ENCODE data around the gene BEND7. TPM values are rescaled to one million over a fixed set of nuclear protein-coding genes. Genes with fewer than 3 reads are reported as not detected.
A peak's percentile ranks its signal among the peaks of the same experiment; 100 is the strongest.

The BEND7 gene
- polyA plus RNA-seq, 1 donor (not counting 4 experiments of a cell fraction or from before 2014, with no cell fraction given), result 4.4 TPM

- Histone ChIP-seq H3K27me3 (ENCODE audit: control insufficient read depth, extremely low read depth, insufficient read depth, low read length) (no peaks in the 10 kb centered on the region), H3K79me2 (ENCODE audit: control insufficient read depth, insufficient read depth, low read length) (no peaks in the 10 kb centered on the region), H3K4me2 (ENCODE audit: control insufficient read depth, extremely low read depth, insufficient read depth, low read depth, low read length) (no peak overlapping the region), H3K36me3 (ENCODE audit: control insufficient read depth in 2 of 2, extremely low read depth in 1 of 2, insufficient read depth in 2 of 2, low read length in 2 of 2) (no peaks in the 10 kb centered on the region), H3K9ac (ENCODE audit: control insufficient read depth, extremely low read depth, insufficient read depth, low read length) (no peak overlapping the region), H3K27ac (ENCODE audit: control insufficient read depth, insufficient read depth, low read length) (no peak overlapping the region), H3K9me1 (ENCODE audit: control insufficient read depth, extremely low read depth, insufficient read depth, low read length) (no peaks in the 10 kb centered on the region), H2AFZ (ENCODE audit: control insufficient read depth, low read length) (no peak overlapping the region), H3K4me1 (ENCODE audit: control insufficient read depth, extremely low read depth, insufficient read depth, low read length) (peaks cover 3% of the 10 kb centered on the region), H3K4me3 (ENCODE audit: control insufficient read depth in 2 of 3, extremely low read depth in 1 of 3, insufficient read depth in 2 of 3, low read depth in 1 of 3, low read length in 3 of 3) (no peak overlapping the region), H4K20me1 (ENCODE audit: control insufficient read depth, extremely low read depth, insufficient read depth, low read length) (no peaks in the 10 kb centered on the region), H3K9me3 (ENCODE audit: control insufficient read depth, low read depth, low read length) (no peaks in the 10 kb centered on the region)
- FAIRE-seq (peak; percentile 9), DNase-seq (ENCODE audit: low read depth, low spot score) (no peak)
- TF ChIP-seq EZH2 (IDR thresholded peaks at IDR 0.05; ENCODE audit: low read length) (no peak), CTCF (optimal IDR thresholded peaks at IDR 0.05 in 1 of 3, IDR thresholded peaks at IDR 0.05 in 1 of 3, conservative IDR thresholded peaks at IDR 0.05 in 1 of 3; ENCODE audit: extremely low read depth in 1 of 3, insufficient read depth in 2 of 3, low read length in 3 of 3) (no peak)
- dilution Hi-C loops (cut with MboI; ENCODE audit: extremely low pct_ligation_motif_present, low sequenced_read_pairs), result no loop called here
These were observed 26.4 kb downstream of the BEND7 start for GRCh38 chr10:13502380-13502779.

GRCh38 chr10:13500201-13500600 is 28.6 kb downstream of the BEND7 start:
- no peak overlapping the region for H3K4me3 ChIP-seq (ENCODE audit: control insufficient read depth in 2 of 3, extremely low read depth in 1 of 3, insufficient read depth in 2 of 3, low read depth in 1 of 3, low read length in 3 of 3)
- no peaks in the 10 kb centered on the region for H3K36me3 ChIP-seq (ENCODE audit: control insufficient read depth in 2 of 2, extremely low read depth in 1 of 2, insufficient read depth in 2 of 2, low read length in 2 of 2)
- H3K9me1 ChIP-seq (ENCODE audit: control insufficient read depth, extremely low read depth, insufficient read depth, low read length), result no peaks in the 10 kb centered on the region
- dilution Hi-C loops (cut with MboI; ENCODE audit: extremely low pct_ligation_motif_present, low sequenced_read_pairs), result no loop called here
- DNase-seq (ENCODE audit: low read depth, low spot score) (no peak), FAIRE-seq (no peak)
- H4K20me1 ChIP-seq (ENCODE audit: control insufficient read depth, extremely low read depth, insufficient read depth, low read length), result no peaks in the 10 kb centered on the region
- H3K27me3 ChIP-seq (ENCODE audit: control insufficient read depth, extremely low read depth, insufficient read depth, low read length), result no peaks in the 10 kb centered on the region
- no peaks in the 10 kb centered on the region for H3K79me2 ChIP-seq (ENCODE audit: control insufficient read depth, insufficient read depth, low read length)
- no peak overlapping the region for H3K27ac ChIP-seq (ENCODE audit: control insufficient read depth, insufficient read depth, low read length)
- peaks cover 3% of the 10 kb centered on the region for H3K4me1 ChIP-seq (ENCODE audit: control insufficient read depth, extremely low read depth, insufficient read depth, low read length)
- H3K4me2 ChIP-seq (ENCODE audit: control insufficient read depth, extremely low read depth, insufficient read depth, low read depth, low read length), result no peak overlapping the region
- no peak overlapping the region for H3K9ac ChIP-seq (ENCODE audit: control insufficient read depth, extremely low read depth, insufficient read depth, low read length)
- TF ChIP-seq EZH2 (IDR thresholded peaks at IDR 0.05; ENCODE audit: low read length), result no peak
- no peak for TF ChIP-seq CTCF (optimal IDR thresholded peaks at IDR 0.05 in 1 of 3, IDR thresholded peaks at IDR 0.05 in 1 of 3, conservative IDR thresholded peaks at IDR 0.05 in 1 of 3; ENCODE audit: extremely low read depth in 1 of 3, insufficient read depth in 2 of 3, low read length in 3 of 3)
- no peak overlapping the region for H2AFZ ChIP-seq (ENCODE audit: control insufficient read depth, low read length)
- no peaks in the 10 kb centered on the region for H3K9me3 ChIP-seq (ENCODE audit: control insufficient read depth, low read depth, low read length)
